ENCODE results near the gene THAP4. TPM values are rescaled to one million over a fixed set of nuclear protein-coding genes. Genes with fewer than 3 reads are reported as not detected.

Gene THAP4
- total and polyA plus RNA-seq, 8 donors, result 16.0 to 172 (median 49.3) TPM

DNA sequence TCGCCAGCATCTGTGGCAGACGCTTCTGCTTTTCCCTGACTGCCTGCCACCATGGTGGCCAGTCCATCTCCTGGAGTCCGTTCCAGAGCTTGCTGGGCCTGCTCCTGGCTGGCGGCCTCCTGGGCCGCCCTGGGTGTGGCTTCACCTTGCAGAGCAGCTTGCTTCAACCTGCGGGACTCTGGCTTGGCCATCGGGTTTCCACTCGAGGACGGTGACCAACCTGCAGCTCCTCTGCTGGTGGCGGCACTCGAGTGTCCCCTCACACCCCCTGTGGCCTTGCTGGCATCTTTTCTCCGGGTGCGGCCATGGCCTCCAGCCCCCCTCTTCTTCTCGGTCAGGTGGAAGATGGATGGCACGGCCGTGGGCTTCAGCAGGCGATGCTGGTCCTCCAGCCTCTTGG is 3.4 kb downstream of the THAP4 start:
- no peak for TF ChIP-seq EP300 (IDR thresholded peaks at IDR 0.05)
- TF ChIP-seq POLR2AphosphoS5 (IDR thresholded peaks at IDR 0.05), result no peak
- TF ChIP-seq, protein P1, sequence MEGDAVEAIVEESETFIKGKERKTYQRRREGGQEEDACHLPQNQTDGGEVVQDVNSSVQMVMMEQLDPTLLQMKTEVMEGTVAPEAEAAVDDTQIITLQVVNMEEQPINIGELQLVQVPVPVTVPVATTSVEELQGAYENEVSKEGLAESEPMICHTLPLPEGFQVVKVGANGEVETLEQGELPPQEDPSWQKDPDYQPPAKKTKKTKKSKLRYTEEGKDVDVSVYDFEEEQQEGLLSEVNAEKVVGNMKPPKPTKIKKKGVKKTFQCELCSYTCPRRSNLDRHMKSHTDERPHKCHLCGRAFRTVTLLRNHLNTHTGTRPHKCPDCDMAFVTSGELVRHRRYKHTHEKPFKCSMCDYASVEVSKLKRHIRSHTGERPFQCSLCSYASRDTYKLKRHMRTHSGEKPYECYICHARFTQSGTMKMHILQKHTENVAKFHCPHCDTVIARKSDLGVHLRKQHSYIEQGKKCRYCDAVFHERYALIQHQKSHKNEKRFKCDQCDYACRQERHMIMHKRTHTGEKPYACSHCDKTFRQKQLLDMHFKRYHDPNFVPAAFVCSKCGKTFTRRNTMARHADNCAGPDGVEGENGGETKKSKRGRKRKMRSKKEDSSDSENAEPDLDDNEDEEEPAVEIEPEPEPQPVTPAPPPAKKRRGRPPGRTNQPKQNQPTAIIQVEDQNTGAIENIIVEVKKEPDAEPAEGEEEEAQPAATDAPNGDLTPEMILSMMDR (IDR thresholded peaks at IDR 0.05), result no peak
- TF ChIP-seq POLR2A (IDR thresholded peaks at IDR 0.05), result no peak
- 83 to 91% (median 86%) methylated on average over 14 to 17 of the region's 17 CpGs for WGBS, 5 donors
- intact Hi-C loops (cut with DNase I; ENCODE audit: low total_unique reads), result no loop called here
- Histone ChIP-seq H3K27ac (no peak overlapping the region), H3K36me3 (peaks cover 8 to 51% (median 46%) of the 10 kb centered on the region in 4 donors), H3K4me3 (no peak overlapping the region), H3K27me3 (no peaks in the 10 kb centered on the region), H3K4me1 (peaks cover 16 to 45% (median 32%) of the 10 kb centered on the region in 4 donors), H3K9me3 (no peaks in the 10 kb centered on the region)
- DNase-seq, result no peak

DNA sequence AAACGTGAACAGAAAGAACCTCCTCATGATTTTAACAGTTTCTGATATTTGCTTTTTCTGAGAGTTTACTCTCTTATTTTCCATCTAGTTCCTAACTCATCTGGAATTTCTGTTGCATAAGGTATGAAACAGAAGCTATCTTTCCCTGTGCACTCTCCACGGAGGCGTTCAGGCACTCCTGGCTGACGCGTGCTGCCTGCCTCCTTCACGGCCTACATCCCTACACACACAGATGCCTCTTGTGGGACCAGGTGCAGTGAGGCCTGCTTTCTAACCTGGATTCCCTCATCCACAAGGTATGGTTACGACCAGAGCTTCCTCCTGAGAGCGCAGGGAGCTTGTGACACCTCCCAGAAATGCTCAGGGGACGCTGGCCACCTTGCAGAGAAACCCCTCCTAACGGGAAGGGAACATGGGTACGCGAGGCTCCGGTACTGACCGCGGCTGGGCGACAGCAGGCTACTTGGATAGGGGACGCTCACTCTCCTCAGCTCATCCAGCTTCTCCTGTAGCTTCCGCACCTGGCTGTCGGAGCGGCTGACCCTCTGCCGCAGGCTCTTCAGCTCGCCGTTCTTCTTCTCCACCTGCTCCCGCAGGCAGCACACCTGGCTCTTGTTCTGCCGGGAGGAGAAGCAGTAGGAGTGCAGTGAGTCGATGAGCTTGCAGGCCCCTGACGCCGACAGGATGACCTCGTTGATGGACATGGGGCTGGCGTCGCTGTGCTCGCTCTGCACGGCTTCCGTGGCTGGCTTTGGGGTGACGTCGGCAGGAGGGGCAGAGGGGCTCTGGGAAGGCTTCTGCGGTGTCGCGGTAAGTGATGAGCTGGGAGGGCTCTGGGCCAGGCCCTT is 4.3 kb downstream of the THAP4 start:
- Histone ChIP-seq H3K27me3 (no peaks in the 10 kb centered on the region), H3K36me3 (peaks cover 8 to 60% (median 54%) of the 10 kb centered on the region in 4 donors), H3K9me3 (no peaks in the 10 kb centered on the region), H3K27ac (no peak overlapping the region), H3K4me1 (peaks cover 12 to 45% (median 26%) of the 10 kb centered on the region in 4 donors), H3K4me3 (no peak overlapping the region)
- TF ChIP-seq POLR2AphosphoS5 (IDR thresholded peaks at IDR 0.05) (no peak), EP300 (IDR thresholded peaks at IDR 0.05) (no peak), POLR2A (IDR thresholded peaks at IDR 0.05) (no peak)
- TF ChIP-seq, protein P1 (IDR thresholded peaks at IDR 0.05), result no peak
- intact Hi-C loops (cut with DNase I; ENCODE audit: low total_unique reads), result no loop called here
- 93 to 96% (median 95%) methylated on average over 30 to 39 of the region's 39 CpGs for WGBS, 5 donors
- no peak for DNase-seq

DNA sequence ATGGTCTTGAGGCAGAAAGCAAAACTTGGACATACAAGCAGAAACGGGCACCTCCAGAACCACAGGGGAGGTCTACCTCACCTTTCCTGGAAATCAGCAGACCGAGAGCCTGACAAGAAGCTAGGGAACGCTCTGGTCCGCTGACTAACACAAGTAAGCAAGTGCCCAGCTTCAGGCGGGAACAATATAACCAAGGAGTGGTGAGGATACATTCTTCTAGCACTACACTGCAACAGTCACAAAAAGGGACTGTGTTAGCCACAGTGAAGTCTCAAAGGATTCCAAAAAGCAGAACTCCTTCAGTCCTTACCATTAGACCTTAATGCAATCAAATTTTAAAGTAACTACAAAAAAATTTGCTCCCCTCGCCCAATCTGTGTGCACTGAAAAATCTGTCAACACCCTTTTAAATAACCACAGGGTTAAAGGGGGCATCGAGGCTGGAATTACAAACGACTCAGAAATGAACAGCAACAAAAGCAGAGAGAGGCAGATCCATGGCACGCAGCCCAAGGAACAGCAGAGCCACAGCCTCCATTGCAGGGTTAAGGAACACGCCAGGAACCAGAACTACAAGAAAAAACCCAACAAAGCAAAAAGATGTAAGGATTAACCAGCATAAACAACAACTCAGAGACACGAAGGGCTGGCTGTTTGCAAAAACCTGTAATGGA is 7.1 kb downstream of the THAP4 start:
- WGBS, 5 donors, result 62 to 72% (median 70%) methylated on average over 11 of the region's 11 CpGs
- intact Hi-C loops (cut with DNase I; ENCODE audit: low total_unique reads), result no loop called here

DNA sequence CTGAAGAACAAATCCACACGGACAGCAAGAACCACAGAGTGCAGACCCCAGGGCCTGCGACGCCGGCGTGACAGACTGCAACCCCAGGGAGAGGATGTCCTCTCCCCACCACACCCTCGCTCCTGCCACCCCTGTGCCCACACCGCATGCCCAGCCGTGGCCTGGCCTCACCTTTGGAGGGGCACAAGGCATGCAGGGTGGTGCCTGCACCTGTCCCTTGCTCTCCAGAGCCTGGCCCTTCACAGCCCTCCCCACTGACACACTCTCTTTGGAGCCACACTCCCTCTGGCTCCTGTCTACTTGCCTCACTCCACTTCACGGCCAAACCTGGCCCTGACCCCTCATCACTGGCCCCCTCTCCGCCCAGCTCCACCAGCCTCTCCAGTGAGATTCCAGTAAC is 9.3 kb downstream of the THAP4 start:
- peaks cover 3 to 57% (median 48%) of the 10 kb centered on the region in 4 donors for H3K36me3 ChIP-seq
- 92 to 94% (median 93%) methylated on average over 10 of the region's 10 CpGs for WGBS, 5 donors

More for the DNA sequence above, 7.1 kb downstream of the THAP4 start:
- no peaks in the 10 kb centered on the region for H3K9me3 ChIP-seq
- H3K36me3 ChIP-seq, result peaks cover 8 to 69% (median 62%) of the 10 kb centered on the region in 4 donors
- H3K27ac ChIP-seq, result no peak overlapping the region
- DNase-seq, result no peak
- H3K4me3 ChIP-seq, result no peak overlapping the region
- TF ChIP-seq POLR2A (IDR thresholded peaks at IDR 0.05), result no peak
- TF ChIP-seq POLR2AphosphoS5 (IDR thresholded peaks at IDR 0.05), result no peak
- no peak for TF ChIP-seq EP300 (IDR thresholded peaks at IDR 0.05)
- TF ChIP-seq, protein P1 (IDR thresholded peaks at IDR 0.05), result no peak
- peaks cover 0 to 35% (median 11%) of the 10 kb centered on the region in 4 donors for H3K4me1 ChIP-seq
- no peaks in the 10 kb centered on the region for H3K27me3 ChIP-seq

More for the DNA sequence above, 9.3 kb downstream of the THAP4 start:
- no peaks in the 10 kb centered on the region for H3K27me3 ChIP-seq
- intact Hi-C loops (cut with DNase I; ENCODE audit: low total_unique reads), result no loop called here
- H3K4me1 ChIP-seq, result peaks cover 0 to 24% (median 5%) of the 10 kb centered on the region in 4 donors
- TF ChIP-seq POLR2AphosphoS5 (IDR thresholded peaks at IDR 0.05), result no peak
- TF ChIP-seq, protein P1 (IDR thresholded peaks at IDR 0.05), result no peak
- no peak for TF ChIP-seq EP300 (IDR thresholded peaks at IDR 0.05)
- TF ChIP-seq POLR2A (IDR thresholded peaks at IDR 0.05), result no peak
- no peak overlapping the region for H3K27ac ChIP-seq
- no peak for DNase-seq
- H3K4me3 ChIP-seq, result no peak overlapping the region
- no peaks in the 10 kb centered on the region for H3K9me3 ChIP-seq

All from stomach (tissue), 9 donors.